NB4 (cell line): Measurements from ENCODE around the gene DAZAP1.

Experiments
- MYC ChIP-seq: IDR thresholded peaks from 2 replicates; pipeline ENCODE4 v1.6.1; 2011; ENCODE audit warnings: low read depth, low read length
- POLR2A ChIP-seq: IDR thresholded peaks from 2 replicates; pipeline ENCODE4 v1.6.1; 2011; ENCODE audit warnings: mild to moderate bottlenecking; ENCODE audit not compliant: insufficient read length; ENCODE audit errors: extremely low read depth
- TF ChIP-seq, protein P1 (sequence below): IDR thresholded peaks from 2 replicates; pipeline ENCODE4 v1.6.1; 2011; ENCODE audit warnings: low read depth, low read length
- TF ChIP-seq, protein P2 (sequence below): IDR thresholded peaks from one replicate; pipeline ENCODE4 v1.5.1; 2012; ENCODE audit warnings: low read depth, low read length

DNA sequence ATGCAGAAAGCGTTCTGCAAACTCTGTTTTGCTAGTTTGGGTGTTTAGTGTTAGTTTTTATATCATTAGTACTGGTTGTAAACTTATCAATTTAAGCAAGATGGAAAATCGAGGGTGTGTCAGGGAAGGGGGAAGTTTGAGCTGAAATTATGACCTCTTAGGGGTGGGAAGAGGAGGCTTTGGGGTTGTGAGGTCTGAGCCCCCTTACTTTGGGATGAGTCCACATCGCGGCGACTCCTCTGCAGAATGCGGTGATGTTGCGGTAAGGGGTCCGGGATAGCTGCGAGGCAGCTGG lies 24.4 kb upstream of the DAZAP1 start:
- TF ChIP-seq, protein P1, sequence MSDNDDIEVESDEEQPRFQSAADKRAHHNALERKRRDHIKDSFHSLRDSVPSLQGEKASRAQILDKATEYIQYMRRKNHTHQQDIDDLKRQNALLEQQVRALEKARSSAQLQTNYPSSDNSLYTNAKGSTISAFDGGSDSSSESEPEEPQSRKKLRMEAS = no peak
- TF ChIP-seq, protein P2, sequence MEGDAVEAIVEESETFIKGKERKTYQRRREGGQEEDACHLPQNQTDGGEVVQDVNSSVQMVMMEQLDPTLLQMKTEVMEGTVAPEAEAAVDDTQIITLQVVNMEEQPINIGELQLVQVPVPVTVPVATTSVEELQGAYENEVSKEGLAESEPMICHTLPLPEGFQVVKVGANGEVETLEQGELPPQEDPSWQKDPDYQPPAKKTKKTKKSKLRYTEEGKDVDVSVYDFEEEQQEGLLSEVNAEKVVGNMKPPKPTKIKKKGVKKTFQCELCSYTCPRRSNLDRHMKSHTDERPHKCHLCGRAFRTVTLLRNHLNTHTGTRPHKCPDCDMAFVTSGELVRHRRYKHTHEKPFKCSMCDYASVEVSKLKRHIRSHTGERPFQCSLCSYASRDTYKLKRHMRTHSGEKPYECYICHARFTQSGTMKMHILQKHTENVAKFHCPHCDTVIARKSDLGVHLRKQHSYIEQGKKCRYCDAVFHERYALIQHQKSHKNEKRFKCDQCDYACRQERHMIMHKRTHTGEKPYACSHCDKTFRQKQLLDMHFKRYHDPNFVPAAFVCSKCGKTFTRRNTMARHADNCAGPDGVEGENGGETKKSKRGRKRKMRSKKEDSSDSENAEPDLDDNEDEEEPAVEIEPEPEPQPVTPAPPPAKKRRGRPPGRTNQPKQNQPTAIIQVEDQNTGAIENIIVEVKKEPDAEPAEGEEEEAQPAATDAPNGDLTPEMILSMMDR = no peak
- TF ChIP-seq POLR2A (no peak), MYC (no peak)
